HEK293T (cell line): Measurements from ENCODE around the gene OPHN1.

ENCODE experiments used
- ARNT ChIP-seq: fragments of 450-650 bp; IDR thresholded peaks from 2 replicates; pipeline ENCODE4 v1.6.1; 2017; ENCODE audit warnings: mild to moderate bottlenecking
- BHLHE40 ChIP-seq: fragments of 450-650 bp; IDR thresholded peaks from 2 replicates; pipeline ENCODE4 v1.6.1; 2016; ENCODE audit warnings: mild to moderate bottlenecking, moderate library complexity, borderline replicate concordance
- FOXA1 ChIP-seq: fragments of 450-650 bp; IDR thresholded peaks from 2 replicates; pipeline ENCODE4 v1.6.1; 2016; ENCODE audit warnings: mild to moderate bottlenecking
- FOXK2 ChIP-seq: fragments of 450-650 bp; IDR thresholded peaks from 2 replicates; pipeline ENCODE4 v1.6.1; 2016; ENCODE audit warnings: mild to moderate bottlenecking
- LEF1 ChIP-seq: fragments of 450-650 bp; IDR thresholded peaks from 2 replicates; pipeline ENCODE4 v1.6.1; 2017; ENCODE audit warnings: mild to moderate bottlenecking, borderline replicate concordance
- SUZ12 ChIP-seq: fragments of 450-650 bp; IDR thresholded peaks from 2 replicates; pipeline ENCODE4 v1.6.1; 2016; ENCODE audit warnings: mild to moderate bottlenecking
- TARDBP ChIP-seq: fragments of 450-650 bp; IDR thresholded peaks from 2 replicates; pipeline ENCODE4 v1.6.1; 2016
- ZNF384 ChIP-seq: fragments of 450-650 bp; IDR thresholded peaks from 2 replicates; pipeline ENCODE4 v1.6.1; 2016

DNA sequence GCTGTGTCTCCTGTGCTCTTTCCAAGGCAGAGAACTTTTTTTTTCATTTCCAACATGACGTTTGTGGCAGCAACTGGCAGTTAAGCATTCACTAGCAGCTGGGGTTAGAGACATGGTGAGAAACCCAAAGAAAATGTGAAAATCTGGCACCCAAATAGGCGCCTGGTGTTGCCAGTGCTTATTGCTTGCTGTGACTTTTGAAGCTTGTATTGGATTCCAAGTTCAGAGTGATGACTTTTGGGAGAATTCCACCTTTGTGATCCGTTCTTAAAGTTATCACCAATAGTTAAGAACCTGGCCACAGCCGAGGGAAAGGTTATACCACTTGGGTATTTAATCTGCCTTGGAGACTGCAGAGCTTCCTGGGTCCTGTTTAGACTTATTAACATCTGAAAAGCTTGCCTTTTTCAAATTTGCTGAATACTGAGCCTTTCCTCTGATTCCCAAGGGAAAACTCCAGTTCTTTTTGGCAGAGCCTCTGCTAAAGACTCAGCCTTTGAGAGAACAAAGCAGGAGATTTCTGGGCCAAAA lies 101.0 kb downstream of the OPHN1 start:
- TF ChIP-seq SUZ12, result no peak
- TF ChIP-seq TARDBP, result no peak
- TF ChIP-seq ZNF384, result no peak
- no peak for TF ChIP-seq ARNT
- no peak for TF ChIP-seq FOXA1
- no peak for TF ChIP-seq FOXK2
- TF ChIP-seq BHLHE40, result no peak
- no peak for TF ChIP-seq LEF1
